NCI-H2196 (cell line): Measurements from ENCODE around the gene IL10RA.

ENCODE experiments used
- DNase-seq: peaks from one replicate; lab custom pipeline; 2025; ENCODE audit not compliant: unreplicated experiment; lab: John Stamatoyannopoulos, UW

Gene IL10RA

DNA sequence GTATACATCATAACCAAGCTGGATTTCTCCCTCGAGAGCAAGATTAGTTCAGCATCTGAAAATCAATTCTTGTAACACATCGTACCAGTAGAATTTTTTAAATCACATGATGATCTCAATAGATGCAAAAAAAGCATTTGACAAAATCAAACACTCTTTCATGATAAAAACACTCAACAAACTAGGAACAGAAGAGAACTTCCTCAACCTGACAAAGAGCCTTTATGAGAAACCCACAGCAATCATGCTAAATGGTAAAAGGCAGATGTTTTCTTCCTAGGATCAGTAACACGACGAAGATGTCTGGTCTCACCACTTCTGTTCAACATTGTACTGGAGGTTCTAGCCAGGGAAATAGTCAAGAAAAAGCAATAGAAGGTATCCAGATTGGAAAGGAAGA is 56.6 kb downstream of the IL10RA start:
- no peak for DNase-seq

DNA sequence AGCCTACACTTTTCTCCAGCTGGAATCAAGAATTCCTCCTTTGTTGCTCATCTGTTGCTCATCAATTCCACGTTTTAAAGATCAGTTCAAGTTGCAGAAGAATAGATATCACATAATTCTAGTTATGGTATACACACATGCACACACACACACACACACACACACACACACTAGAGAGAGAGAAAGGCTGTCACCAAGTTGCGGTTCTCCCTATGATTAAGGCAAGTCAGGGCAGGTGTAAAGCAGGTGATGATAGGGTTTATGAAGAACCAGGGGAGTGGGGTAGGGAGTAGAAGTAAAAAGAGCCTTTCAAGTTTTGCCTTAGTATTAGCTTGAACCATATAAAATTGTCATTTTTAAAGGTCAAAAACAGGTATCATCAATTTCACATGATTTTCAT is 59.0 kb downstream of the IL10RA start:
- DNase-seq: peak; percentile 34

DNA sequence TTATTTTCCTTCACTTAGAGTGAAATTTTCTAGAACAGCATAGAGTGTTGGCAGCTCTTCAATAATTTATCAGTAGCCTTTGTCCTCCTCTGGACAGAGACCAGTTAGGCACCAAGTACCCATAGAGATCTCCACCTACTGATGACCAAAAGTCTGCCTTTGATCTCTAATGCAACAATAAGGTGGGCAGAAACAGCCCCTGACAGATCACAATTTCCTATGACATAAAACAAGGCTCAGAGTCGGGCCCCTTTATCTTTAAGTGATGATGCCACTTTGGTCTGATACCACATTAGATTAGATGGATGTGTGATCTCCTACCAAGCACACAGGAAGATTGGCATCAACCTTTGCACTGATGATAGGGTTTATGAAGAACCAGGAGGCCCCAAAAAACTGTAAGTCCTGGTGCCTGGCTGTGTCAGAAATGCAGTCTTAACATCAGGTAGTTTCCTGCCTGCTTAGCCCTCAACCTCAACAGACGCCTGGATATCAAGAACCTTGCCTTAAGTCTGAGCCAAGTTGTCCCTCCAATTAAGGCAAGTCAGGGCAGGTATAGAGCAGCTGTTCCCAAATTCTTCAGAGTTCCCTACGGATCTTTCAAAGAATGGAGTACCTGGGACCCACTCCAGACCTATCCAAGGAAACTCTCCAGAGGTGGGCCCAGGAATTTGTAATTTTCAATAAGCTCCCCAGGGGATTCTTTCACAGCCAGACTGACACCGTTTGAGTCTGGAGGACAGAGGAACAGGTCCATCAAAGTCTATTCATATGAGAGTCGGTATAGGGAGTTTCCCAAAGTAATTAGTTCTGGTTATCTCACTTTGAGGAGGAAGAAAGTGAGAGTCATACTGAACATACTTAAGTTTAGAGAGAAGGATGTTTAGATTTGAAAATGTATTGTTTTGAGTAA is 60.1 kb downstream of the IL10RA start:
- DNase-seq: peak; percentile 43

DNA sequence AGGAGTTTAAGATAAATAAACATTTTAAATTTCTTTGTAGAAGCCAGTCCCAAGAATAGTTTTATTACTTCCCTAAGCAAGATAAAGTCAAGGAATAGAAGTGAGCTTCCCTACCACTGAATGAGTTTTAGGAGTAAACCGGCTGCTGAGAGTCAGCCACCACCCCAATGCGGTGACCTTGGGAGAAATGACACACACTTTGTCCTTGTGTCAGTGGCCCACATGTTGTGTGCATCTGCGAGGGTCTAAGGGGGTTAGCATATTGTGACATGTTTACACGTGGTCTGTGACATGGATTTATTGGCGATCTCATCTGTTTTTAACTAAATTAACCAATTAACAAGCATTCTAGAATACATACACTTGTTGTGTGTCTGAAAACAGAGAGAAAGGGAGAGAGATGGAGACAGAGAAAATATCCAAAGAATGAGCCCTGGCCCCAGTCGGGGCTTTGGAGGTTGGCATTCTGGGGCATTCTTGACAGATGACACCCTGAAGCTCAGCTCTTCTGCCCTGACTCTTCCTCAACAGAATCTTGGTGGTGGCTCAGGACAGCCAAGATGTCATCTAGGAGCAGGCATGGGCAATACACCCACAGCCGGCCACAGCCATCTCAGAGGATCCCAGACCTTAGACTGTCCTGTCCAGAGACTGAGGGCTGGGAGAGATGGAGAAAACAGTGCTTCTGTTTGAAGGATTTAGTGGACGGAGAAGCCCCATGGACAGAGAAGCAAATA is 60.9 kb downstream of the IL10RA start:
- DNase-seq: no peak

DNA sequence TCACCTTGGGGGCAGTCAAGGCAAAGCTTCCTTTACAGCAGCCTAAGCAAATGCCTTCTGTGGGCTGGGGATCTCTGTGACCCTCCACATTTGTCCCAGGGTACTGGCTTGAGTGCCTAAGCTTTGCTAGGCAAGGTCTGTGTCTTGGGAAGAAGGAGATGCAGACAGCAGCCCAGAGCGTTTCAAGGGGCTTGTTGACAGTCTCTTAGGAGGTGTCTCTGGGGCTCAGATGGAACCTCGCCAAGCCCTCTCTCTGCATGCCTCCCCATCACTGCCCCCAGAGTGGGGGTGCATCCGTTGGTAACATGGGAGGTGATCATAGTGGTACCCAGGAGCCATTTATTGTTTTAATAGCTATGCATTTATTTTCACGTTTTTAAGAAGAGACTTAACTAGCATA is 61.6 kb downstream of the IL10RA start:
- DNase-seq: no peak

DNA sequence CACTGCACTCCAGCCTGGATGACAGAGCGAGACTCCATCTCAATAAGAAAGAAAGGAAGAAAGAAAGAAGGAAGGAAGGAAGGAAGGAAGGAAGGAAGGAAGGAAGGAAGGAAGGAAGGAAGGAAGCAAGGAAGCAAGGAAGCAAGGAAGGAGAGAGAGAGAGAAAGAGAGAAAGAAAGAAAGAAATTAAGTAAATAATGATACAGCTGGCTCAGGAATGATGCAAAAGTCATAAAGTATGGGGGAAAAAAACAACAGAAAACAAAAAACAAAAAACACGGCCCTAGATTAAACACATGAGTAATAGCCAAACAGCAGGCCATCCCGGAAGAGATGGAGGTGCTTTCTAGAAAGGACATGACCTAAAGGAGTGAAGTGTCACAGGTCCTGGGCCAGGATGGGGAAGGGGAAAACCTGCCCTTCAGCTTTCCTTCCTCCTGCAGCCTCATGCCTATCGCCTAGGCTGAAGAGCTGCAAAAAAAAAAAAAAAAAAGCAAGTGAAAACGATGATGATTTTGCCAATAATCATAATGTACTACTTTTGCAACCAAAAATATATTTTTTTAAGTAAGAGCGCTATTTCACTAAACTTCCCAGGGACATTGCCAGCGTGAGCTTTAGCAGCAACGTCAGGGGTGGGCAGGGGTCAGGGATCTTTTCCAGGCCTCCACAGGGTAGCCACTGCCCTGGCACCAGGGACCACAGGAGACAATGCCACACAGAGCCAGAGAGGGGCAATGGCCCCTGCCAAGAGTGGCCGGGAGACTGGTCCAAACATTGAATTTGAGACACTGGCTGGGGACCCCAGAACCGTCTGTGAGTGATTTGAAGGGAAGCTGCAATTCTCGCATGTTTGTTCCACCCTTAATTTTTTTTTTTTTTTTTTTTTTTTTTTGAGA is 62.5 kb downstream of the IL10RA start:
- no peak for DNase-seq

DNA sequence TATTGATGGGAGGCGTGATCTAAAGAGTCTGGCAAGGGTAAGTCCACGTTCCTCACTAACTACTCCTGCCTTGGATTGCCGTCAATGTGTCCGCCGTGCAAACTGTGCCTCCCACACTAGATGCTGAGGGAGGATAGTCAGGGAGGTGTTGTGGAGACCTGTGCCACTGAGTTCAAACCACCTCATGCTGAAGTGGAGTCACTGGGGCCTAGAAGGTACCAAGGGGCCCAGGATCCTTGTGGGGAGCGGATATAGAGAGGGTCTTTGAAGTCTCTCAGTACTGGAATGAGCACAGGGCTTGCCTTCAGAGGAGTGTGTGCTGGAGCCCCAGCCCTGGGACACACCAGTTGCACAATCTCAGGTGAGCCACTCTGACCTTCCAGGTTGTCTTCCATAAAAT is 63.6 kb downstream of the IL10RA start:
- DNase-seq: no peak

DNA sequence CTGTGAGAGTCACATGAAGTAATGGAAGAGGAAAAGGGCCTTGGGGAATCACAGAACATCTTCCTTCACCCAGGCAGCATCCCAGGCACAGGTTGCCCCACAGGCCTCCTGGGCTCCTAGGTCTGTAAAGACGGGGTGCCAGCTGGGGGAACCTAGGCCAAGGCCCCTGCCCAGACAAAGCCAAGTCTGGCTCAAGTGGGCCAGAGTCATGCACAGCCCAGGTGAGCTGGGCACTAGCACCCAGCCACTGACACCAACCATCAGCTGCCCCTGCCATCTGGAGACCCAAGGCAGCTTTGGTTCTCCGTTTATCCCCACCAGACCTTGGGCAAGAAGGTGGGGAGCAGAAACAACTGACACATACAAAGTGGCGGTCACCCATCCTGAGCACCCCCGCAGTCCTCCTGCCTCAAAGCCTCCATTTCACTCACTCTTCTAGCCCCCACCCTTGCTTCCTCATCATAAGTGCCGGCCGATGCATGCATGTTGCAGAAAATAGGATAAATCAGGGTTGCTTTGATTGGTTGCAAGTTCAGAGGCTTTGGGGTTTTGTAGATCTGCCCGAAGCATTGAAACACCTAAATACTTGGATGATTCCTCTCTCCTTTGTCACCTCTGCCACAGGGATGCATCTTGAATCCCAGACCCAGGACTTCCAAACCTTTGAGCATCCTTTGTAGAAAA is 64.2 kb downstream of the IL10RA start:
- DNase-seq: no peak
